HFFc6 (cell line): ENCODE data around the gene MEGF10. TPM values are rescaled to one million over a fixed set of nuclear protein-coding genes. Genes with fewer than 3 reads are reported as not detected.
"Not testable (repeated sequence)": the region's sequence is repeated elsewhere in the genome, so short reads cannot be mapped to it uniquely, and the experiment has no call there.

Experiments
- DNase-seq: peaks from one replicate; pipeline ENCODE4 v3.0.0-alpha.2; 2018
- H3K27ac Mint-ChIP-seq: 2 replicates; pipeline ENCODE4 v1.8.0; 2020; ENCODE audit warnings: mild to moderate bottlenecking, mixed read lengths
- H3K27me3 Mint-ChIP-seq: 2 replicates; pipeline ENCODE4 v1.8.0; 2021; ENCODE audit warnings: mild to moderate bottlenecking, moderate library complexity, mixed read lengths; ENCODE audit not compliant: insufficient read depth
- H3K36me3 Mint-ChIP-seq: 2 replicates; pipeline ENCODE4 v1.8.0; 2021; ENCODE audit warnings: low read depth, mixed read lengths
- H3K4me1 Mint-ChIP-seq: 2 replicates; pipeline ENCODE4 v1.8.0; 2020; ENCODE audit warnings: low read depth, mixed read lengths
- H3K4me3 Mint-ChIP-seq: 2 replicates; pipeline ENCODE4 v1.8.0; 2020; ENCODE audit warnings: mild to moderate bottlenecking, moderate library complexity, mixed read lengths
- H3K9me3 Mint-ChIP-seq: 2 replicates; pipeline ENCODE4 v1.8.0; 2020; ENCODE audit warnings: mild to moderate bottlenecking, mixed read lengths
- CTCF ChIP-seq: fragments of 200-600 bp; sonication (generic); IDR thresholded peaks from 2 replicates; pipeline ENCODE4 v1.5.0; 2021; ENCODE audit warnings: antibody characterized with exemption, mild to moderate bottlenecking
- long read RNA-seq: library from polyadenylated mRNA; unstranded; transcript quantifications from one replicate; pipeline ENCODE4 v2.0.0, GENCODE V29; 2019
- total RNA-seq, 6 experiments: library from RNA; stranded (reverse); fragmentation: NEBNext Ultra II Directional; extraction: Animal tissue kit (Norgen Biotek cat#: 25700); gene quantifications; 2 replicates in 1 of 6; 3 replicates in 5 of 6; pipeline ENCODE4 v1.2.3, GENCODE V29; 2021

The MEGF10 gene
- total RNA-seq: not detected
- long read RNA-seq: 0 reads

GRCh38 chr5:127290019-127290945 lies at the start of gene MEGF10:
TSS of gene MEGF10 (plus strand) at chr5:127290796. CDS start at chr5:127331309, 40,513 bp downstream.
- Mint-ChIP-seq H3K4me3 (peak within 1 kb of the TSS; percentile 44), H3K27me3 (peaks cover 35% of the 10 kb centered on the region), H3K9me3 (no peaks in the 10 kb centered on the region), H3K4me1 (peaks cover 9% of the 10 kb centered on the region), H3K27ac (no peak within 1 kb of the TSS), H3K36me3 (no peaks in the 10 kb centered on the region)
- DNase-seq: no peak
- TF ChIP-seq CTCF: peak; percentile 78

GRCh38 chr5:127243011-127243410 lies 47.6 kb upstream of the MEGF10 start:
- Mint-ChIP-seq H3K4me1 (no peaks in the 10 kb centered on the region), H3K9me3 (no peaks in the 10 kb centered on the region; the same call in 1 of the 2 replicates), H3K4me3 (no peak overlapping the region), H3K27me3 (peaks cover 3% of the 10 kb centered on the region), H3K27ac (no peak overlapping the region), H3K36me3 (no peaks in the 10 kb centered on the region)
- no peak for DNase-seq
- no peak for TF ChIP-seq CTCF

GRCh38 chr5:127254729-127255284 lies 35.8 kb upstream of the MEGF10 start:
- Mint-ChIP-seq H3K4me1 (peaks cover 8% of the 10 kb centered on the region; the same call in 1 of the 2 replicates), H3K27me3 (no peaks in the 10 kb centered on the region; the same call in 1 of the 2 replicates), H3K4me3 (no peak overlapping the region), H3K9me3 (peaks cover 26% of the 10 kb centered on the region), H3K27ac (no peak overlapping the region), H3K36me3 (peaks cover 6% of the 10 kb centered on the region; the same call in 1 of the 2 replicates)
- DNase-seq: peak; percentile 44
- TF ChIP-seq CTCF: no peak

- TF ChIP-seq CTCF: no peak
- H3K36me3 Mint-ChIP-seq: peaks cover 6% of the 10 kb centered on the region; the same call in 1 of the 2 replicates
- no peaks in the 10 kb centered on the region; the same call in 1 of the 2 replicates for H3K27me3 Mint-ChIP-seq
- H3K27ac Mint-ChIP-seq: no peak overlapping the region
- no peak overlapping the region for H3K4me3 Mint-ChIP-seq
- peaks cover 8% of the 10 kb centered on the region; the same call in 1 of the 2 replicates for H3K4me1 Mint-ChIP-seq
- peaks cover 26% of the 10 kb centered on the region for H3K9me3 Mint-ChIP-seq
- DNase-seq: no peak
Observed at GRCh38 chr5:127256886-127257597, 33.6 kb upstream of the MEGF10 start.

GRCh38 chr5:127260686-127261085 lies 29.9 kb upstream of the MEGF10 start:
- H3K27me3 Mint-ChIP-seq: no peaks in the 10 kb centered on the region; the same call in 1 of the 2 replicates
- no peaks in the 10 kb centered on the region for H3K36me3 Mint-ChIP-seq
- H3K4me3 Mint-ChIP-seq: no peak overlapping the region
- H3K4me1 Mint-ChIP-seq: no peaks in the 10 kb centered on the region
- DNase-seq: no peak
- H3K9me3 Mint-ChIP-seq: peaks cover 7% of the 10 kb centered on the region
- TF ChIP-seq CTCF: no peak
- H3K27ac Mint-ChIP-seq: no peak overlapping the region

- not testable (repeated sequence) for H3K27me3 Mint-ChIP-seq, H3K4me3 Mint-ChIP-seq, H3K4me1 Mint-ChIP-seq, DNase-seq, H3K9me3 Mint-ChIP-seq, H3K27ac Mint-ChIP-seq, H3K36me3 Mint-ChIP-seq
Observed at GRCh38 chr5:127265473-127265872, 25.1 kb upstream of the MEGF10 start.

GRCh38 chr5:127268342-127268741 lies 22.3 kb upstream of the MEGF10 start:
- H3K27ac Mint-ChIP-seq, H3K4me3 Mint-ChIP-seq, H3K9me3 Mint-ChIP-seq, H3K4me1 Mint-ChIP-seq, H3K36me3 Mint-ChIP-seq, DNase-seq: not testable (repeated sequence)
- H3K27me3 Mint-ChIP-seq: peaks cover 13% of the 10 kb centered on the region; the same call in 1 of the 2 replicates

- H3K4me1 Mint-ChIP-seq, DNase-seq, H3K36me3 Mint-ChIP-seq, H3K9me3 Mint-ChIP-seq, H3K4me3 Mint-ChIP-seq, H3K27ac Mint-ChIP-seq: not testable (repeated sequence)
- peaks cover 13% of the 10 kb centered on the region; the same call in 1 of the 2 replicates for H3K27me3 Mint-ChIP-seq
Observed at GRCh38 chr5:127270713-127271112, 19.9 kb upstream of the MEGF10 start.
